ENCODE results near the gene PADI2. TPM values are rescaled to one million over a fixed set of nuclear protein-coding genes. Genes with fewer than 3 reads are reported as not detected.

Gene PADI2
- total RNA-seq, 4 donors from 2014 or later, result 0.29 to 2.8 (median 0.67) TPM

- no peaks in the 10 kb centered on the region for H3K36me3 ChIP-seq
- no peaks in the 10 kb centered on the region for H3K4me1 ChIP-seq
- no peaks in the 10 kb centered on the region for H3K27me3 ChIP-seq
- no peak overlapping the region for H3K27ac ChIP-seq
- intact Hi-C loops (cut with DNase I; ENCODE audit: low total_unique reads), result no loop called here
- TF ChIP-seq CTCF (IDR thresholded peaks at IDR 0.05), result no peak
- TF ChIP-seq POLR2A (IDR thresholded peaks at IDR 0.05), result no peak
- DNase-seq, result no peak
- H3K4me3 ChIP-seq, result no peak overlapping the region
- H3K9me3 ChIP-seq, result no peaks in the 10 kb centered on the region
Measured at GRCh38 chr1:17161137-17161740, 42.0 kb upstream of the PADI2 start.

GRCh38 chr1:17158961-17159360 is 39.7 kb upstream of the PADI2 start:
- H3K9me3 ChIP-seq, result no peaks in the 10 kb centered on the region
- intact Hi-C loops (cut with DNase I; ENCODE audit: low total_unique reads), result no loop called here
- TF ChIP-seq CTCF (IDR thresholded peaks at IDR 0.05), result no peak
- no peak for TF ChIP-seq POLR2A (IDR thresholded peaks at IDR 0.05)
- no peak overlapping the region for H3K27ac ChIP-seq
- H3K36me3 ChIP-seq, result no peaks in the 10 kb centered on the region
- DNase-seq, result no peak
- H3K27me3 ChIP-seq, result no peaks in the 10 kb centered on the region
- H3K4me3 ChIP-seq, result no peak overlapping the region
- H3K4me1 ChIP-seq, result no peaks in the 10 kb centered on the region

DNA sequence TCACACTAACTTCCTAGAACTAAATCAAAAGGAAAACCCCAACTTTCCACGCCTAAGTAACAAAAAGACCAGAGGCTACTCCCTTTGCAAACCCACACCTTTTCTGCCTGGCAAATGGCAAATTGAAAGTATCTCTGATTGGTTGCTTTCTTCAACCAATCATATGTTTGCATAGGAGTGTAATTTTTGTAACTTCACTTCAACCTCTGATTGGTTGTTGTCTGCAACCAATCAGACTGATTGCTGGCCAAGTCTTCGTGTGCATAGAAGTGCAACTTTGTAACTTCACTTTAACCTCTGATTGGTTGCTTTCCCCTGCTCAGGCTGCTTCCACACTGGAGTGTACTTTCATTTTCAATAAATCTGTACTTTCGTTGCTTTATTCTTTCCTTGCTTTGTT is 36.9 kb upstream of the PADI2 start:
- intact Hi-C loops (cut with DNase I; ENCODE audit: low total_unique reads), result no loop called here

DNA sequence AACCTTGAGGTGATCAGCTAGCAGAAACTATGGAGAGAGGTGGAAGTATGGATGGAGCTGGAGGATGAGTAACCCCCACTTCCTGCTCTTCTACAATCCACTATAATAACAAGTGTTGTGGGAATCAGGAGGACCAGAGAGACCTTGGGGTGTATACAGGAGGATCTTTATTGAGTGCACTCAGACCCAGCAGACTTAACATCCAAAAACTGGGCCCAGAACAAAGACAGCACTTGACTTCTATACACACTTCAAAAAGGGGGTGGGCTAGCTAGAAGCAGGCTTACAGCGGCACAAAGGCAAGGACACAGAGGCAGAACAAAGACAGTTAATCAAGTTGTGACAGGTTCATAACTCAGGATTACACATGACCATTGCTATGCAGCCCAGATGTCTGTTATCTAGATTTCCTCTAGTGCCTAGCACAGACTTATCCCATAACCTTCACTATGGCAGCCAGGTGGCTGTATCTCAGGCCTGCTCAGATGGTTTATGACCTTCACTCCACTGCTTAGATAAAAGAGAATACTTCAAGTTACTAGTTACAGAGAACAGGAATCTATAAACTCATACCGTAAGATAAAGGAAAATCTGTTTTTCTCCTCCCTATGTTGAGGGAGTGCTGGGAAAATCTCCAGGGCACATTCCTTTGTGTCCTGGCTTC is 36.1 kb upstream of the PADI2 start:
- H3K27me3 ChIP-seq, result no peaks in the 10 kb centered on the region
- no peaks in the 10 kb centered on the region for H3K36me3 ChIP-seq
- H3K9me3 ChIP-seq, result no peaks in the 10 kb centered on the region
- no peak for DNase-seq
- intact Hi-C loops (cut with DNase I; ENCODE audit: low total_unique reads), result no loop called here
- no peak overlapping the region for H3K27ac ChIP-seq
- no peak for TF ChIP-seq POLR2A (IDR thresholded peaks at IDR 0.05)
- TF ChIP-seq CTCF (IDR thresholded peaks at IDR 0.05), result no peak
- H3K4me3 ChIP-seq, result no peak overlapping the region
- H3K4me1 ChIP-seq, result no peaks in the 10 kb centered on the region

More for the DNA sequence above, 36.9 kb upstream of the PADI2 start:
- H3K27ac ChIP-seq, result no peak overlapping the region
- no peak for TF ChIP-seq CTCF (IDR thresholded peaks at IDR 0.05)
- TF ChIP-seq POLR2A (IDR thresholded peaks at IDR 0.05), result no peak
- DNase-seq, result no peak
- H3K9me3 ChIP-seq, result no peaks in the 10 kb centered on the region
- no peaks in the 10 kb centered on the region for H3K27me3 ChIP-seq
- no peaks in the 10 kb centered on the region for H3K36me3 ChIP-seq
- no peak overlapping the region for H3K4me3 ChIP-seq
- H3K4me1 ChIP-seq, result no peaks in the 10 kb centered on the region

- DNase-seq, result no peak
- H3K36me3 ChIP-seq, result no peaks in the 10 kb centered on the region
- H3K4me3 ChIP-seq, result no peak overlapping the region
- peaks cover 0 to 3% of the 10 kb centered on the region in 2 donors for H3K9me3 ChIP-seq
- H3K27me3 ChIP-seq, result peaks cover 0 to 16% of the 10 kb centered on the region in 2 donors
- intact Hi-C loops (cut with DNase I; ENCODE audit: low total_unique reads), result no loop called here
- H3K4me1 ChIP-seq, result no peaks in the 10 kb centered on the region
- no peak overlapping the region for H3K27ac ChIP-seq
- TF ChIP-seq CTCF (IDR thresholded peaks at IDR 0.05) (no peak), POLR2A (IDR thresholded peaks at IDR 0.05) (no peak)
Measured at GRCh38 chr1:17149771-17150170, 30.5 kb upstream of the PADI2 start.

Data from uterus (tissue), 4 donors.